ENCODE measurements around the gene COL5A1.

Gene COL5A1

DNA sequence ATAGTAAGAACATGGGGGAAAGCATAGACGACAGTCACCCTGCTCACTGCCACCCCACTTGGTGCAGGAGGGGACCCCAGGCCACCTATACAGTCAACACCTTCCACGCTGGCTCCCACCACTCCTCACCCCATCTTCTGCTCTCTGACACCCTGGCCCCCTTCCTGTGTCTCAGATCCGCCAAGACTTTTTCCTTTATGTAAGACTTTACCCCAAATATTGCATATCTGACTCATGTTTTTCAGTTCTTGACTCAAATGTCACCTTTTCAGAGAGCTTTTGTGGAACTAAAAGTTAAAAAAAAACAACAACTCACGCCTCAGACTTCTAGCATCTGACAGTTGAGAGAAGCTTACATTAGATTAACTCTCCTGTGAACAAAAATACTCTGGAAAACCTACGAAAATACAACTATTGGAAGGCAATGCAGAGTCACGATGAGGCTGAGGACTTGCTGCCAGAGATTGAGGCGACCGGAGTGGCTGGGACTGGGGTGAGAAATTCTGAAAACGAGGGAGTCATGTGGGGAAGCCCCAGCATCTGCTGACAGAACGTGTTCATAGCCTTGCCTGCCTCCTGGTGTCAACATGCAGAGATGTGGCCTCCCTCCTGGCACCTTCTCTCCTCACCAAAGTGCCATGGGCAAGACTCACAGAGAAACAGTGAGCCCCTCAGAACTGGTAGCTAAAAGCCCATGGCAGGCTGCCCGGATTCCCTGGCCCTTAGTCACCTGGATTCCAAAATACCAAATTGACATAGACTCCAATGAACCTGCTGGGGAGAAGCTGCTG is 216.6 kb downstream of the COL5A1 start:
- DNase-seq (ENCODE audit: low spot score) = no peak

DNA sequence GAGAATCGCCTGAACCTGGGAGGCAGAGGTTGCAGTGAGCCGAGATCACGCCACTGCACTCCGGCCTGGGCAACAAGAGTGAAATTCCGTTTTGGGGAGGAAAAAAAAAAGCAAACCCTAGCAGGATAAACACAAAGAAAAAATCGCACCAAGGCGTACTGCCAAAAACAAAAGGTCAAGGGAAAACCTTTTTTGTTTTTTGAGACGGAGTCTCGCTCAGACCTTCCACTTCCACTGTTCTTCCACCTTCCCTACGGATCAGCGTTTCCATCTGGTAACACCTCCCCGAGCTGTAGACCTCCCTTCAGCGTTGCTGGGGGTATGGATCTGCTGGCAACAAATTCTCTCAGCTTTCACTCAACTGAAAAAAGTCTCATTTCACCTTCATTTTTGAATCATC is 218.9 kb downstream of the COL5A1 start:
- DNase-seq (ENCODE audit: low spot score) = no peak

- DNase-seq (ENCODE audit: low spot score) = no peak
These were observed 220.2 kb downstream of the COL5A1 start for GRCh38 chr9:134861595-134862334.

- DNase-seq (ENCODE audit: low spot score) = no peak
These were observed 221.8 kb downstream of the COL5A1 start for GRCh38 chr9:134863306-134863902.

- no peak for DNase-seq (ENCODE audit: low spot score)
These were observed 222.6 kb downstream of the COL5A1 start for GRCh38 chr9:134863941-134864820.

DNA sequence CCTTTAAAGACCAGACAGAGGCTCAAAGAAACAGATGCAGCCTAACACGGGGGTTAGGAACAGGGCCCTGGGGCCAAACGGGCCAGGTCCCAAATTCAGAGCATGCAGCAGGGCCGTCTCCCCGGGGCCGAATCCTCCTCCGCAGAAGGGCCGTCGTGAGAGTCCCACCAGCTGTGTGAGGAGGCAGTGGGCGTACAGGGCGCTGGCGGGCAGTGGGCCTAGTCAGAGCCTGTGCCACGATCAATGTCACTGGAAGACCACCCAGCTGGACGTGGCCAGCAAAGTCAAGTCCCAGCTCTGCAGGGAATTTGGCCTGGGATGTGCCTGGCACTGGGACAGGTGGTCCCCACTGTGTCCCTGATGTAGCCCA is 223.2 kb downstream of the COL5A1 start:
- no peak for DNase-seq (ENCODE audit: low spot score)

DNA sequence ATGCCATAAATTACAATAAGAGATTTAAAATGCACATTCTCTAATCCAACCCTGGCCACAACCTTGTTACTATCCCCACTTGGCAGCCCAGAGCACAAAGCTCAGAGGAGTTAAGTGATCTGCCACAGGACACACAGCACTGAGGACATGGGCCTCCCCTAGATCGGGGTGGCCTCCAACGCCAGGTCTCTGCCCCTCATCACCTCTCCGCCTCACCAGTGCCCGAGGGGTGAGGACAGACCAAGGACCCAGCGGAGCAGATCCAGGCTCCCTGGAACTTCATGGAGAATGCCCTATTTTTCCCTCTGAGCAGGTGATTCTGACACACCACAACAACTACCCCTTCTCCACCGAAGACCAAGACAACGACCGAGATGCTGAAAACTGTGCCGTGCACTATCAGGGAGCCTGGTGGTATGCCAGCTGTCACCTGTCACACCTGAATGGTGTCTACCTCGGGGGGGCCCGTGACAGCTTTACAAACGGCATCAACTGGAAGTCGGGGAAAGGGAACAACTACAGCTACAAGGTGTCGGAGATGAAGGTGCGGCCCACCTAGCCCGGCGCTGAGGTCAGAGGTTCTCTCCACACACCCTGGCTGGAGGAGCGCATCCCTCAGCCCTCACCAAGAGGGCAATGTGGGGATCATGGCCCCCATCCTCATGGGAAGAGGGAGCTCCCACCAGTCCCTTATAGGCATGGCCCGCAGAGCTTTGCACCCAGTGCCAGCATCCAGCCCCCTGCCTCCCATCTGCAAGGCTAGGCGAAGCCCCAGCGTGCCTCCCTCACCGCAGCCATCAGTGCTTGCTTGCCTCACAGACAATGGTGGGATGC is 226.5 kb downstream of the COL5A1 start:
- no peak for DNase-seq (ENCODE audit: low spot score)

GRCh38 chr9:134868751-134869553 is 227.3 kb downstream of the COL5A1 start:
- DNase-seq (ENCODE audit: low spot score) = no peak

DNA sequence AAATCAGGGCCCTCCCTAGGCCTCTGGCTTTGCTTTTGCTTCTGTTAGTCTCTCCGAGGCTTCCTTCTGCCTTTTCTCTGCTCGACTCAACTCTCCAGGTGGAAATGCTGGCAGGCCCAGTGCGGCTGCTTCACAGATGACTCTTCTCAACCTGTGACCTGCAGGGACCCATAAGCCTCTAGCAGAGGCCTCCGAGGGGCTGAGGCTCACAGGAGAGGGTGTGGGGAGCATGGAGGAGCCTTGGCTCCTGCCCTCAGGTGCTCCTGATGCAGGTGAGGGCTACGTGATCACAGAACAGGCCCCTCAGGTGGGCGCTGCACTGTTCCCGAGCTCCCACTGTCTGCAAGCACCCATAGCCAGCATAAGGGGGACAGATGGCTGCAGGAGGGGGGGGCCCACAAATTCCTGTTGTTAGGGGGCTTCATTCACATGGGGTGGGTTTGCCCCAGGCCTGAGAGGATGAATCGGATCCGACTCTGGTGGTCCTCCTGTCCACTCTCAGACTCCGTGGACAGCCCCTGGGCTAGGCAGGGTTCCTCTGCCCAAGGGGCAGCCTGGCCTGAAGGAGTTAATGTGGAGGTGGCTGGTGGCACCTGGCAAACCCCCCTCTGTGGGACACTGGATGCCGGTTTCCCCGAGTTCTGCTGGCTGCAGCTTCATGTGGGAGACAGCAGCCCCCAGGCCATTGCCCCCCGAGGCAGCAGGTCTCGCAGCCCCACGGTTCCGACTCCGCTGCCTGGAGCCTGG is 228.1 kb downstream of the COL5A1 start:
- DNase-seq (ENCODE audit: low spot score) = no peak

DNA sequence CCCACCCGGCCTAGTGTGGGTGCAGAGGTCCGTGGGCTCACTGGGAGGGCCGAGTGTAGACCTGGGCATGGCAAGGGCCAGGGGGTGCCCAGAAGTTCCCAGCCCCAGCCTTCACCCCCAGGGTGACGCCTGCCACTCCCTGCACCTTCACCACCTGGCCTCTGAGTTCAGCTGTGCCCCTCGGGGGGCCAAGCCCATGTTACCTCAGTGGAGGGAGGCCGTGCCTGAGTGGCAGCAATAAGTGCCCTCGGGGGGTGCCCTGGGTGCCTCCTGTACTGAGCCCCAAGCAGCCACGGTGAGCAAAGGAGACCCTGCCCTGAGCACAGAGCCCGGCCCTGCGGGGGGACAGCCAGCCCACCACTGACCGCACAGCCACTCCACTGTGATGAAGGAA is 228.7 kb downstream of the COL5A1 start:
- DNase-seq (ENCODE audit: low spot score) = no peak

DNA sequence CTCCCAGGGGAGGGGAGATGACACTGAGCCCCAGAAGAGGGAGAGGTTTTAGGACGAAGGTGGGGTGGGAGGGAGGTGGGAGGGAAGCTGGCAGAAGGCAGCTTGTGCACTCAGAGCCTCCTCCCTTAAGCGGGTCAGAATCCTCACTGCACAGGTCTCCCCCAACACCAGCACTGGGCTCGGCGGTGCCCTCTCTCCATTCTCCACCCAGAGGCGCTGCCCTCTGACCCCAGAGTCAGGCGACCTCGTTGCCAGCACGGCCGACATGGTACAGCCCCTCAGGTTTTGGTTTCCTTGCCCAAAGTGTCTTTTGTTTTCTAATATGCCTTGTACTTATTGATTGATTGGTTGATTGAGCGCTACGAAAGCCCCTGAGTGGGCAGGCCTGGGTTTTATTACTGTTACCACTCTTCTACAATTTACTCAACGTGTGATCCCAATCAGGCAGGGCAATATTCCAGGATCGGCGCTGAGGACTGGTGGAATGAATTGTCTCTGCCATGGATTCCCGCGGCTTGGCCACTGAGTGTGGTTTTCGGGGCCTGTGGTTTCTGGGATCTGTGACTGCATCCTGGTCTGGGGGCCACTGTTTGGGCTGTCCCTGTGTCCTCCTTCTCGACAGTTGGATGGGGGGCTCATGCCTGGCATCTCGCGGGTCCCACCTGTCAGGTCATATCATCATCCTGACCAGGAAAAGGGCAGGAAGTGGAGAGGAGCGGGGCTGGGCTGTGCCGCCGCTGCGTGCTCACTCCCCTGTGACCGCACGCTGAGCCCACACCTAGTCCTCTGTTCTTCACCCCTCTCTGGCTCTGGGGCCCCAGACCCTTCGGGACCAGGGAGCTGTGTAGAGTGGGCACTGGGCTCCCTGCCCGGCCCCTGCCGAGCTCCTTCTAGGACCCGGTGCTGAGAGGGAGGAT is 229.4 kb downstream of the COL5A1 start:
- no peak for DNase-seq (ENCODE audit: low spot score)

- DNase-seq (ENCODE audit: low spot score) = no peak
These were observed 230.2 kb downstream of the COL5A1 start for GRCh38 chr9:134871697-134872340.

DNA sequence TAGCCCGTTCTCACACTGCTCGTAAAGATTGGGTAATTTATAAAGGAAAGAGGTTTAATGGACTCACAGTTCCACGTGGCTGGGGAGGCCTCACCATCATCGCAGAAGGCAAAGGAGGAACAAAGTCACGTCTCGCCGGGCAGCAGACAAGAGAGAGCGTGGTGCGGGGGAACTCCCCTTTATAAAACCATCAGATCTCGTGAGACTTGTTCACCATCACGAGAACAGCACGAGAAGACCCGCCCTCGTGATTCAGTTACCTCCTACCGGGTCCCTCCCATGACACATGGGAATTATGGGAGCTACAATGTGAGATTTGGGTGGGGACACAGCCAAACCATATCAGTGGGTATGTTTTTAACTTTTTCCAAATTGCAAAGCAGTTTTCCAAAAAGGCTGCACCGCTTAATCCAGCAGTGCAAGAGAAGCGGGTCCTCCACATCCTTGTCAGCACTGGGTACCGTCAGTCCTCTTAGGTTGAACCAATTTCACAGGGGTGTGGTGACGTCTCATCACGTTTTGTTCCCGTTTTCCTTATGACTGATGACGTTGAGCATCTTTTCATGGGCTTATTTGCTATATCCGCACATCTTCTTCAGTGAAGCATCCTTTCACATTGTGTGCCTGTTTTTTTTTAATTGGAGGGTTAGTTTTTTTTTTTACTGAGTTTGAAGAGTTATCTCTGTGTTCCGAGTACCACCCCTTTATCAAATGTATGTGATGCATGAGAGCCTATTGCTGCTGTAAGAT is 231.1 kb downstream of the COL5A1 start:
- no peak for DNase-seq (ENCODE audit: low spot score)

- no peak for DNase-seq (ENCODE audit: low spot score)
These were observed 233.8 kb downstream of the COL5A1 start for GRCh38 chr9:134875371-134875770.

- DNase-seq (ENCODE audit: low spot score) = no peak
These were observed 235.9 kb downstream of the COL5A1 start for GRCh38 chr9:134877541-134877940.

- no peak for DNase-seq (ENCODE audit: low spot score)
These were observed 238.3 kb downstream of the COL5A1 start for GRCh38 chr9:134879664-134880483.
